Liver (tissue), 9 donors: Measurements from ENCODE around the gene PPP2R3B. TPM values are rescaled to one million over a fixed set of nuclear protein-coding genes. Genes with fewer than 3 reads are reported as not detected.

ENCODE experiments used
- DNase-seq: peaks from one replicate; pipeline ENCODE4 v3.0.0-alpha.2; 2017; ENCODE audit warnings: low spot score
- H3K27ac ChIP-seq, 2 donors: one replicate each; pipeline ENCODE4 v1.7.0; 2013; ENCODE audit warnings: inconsistent platforms in 2 of 2, low read length in 2 of 2, control low read depth in 1 of 2, low read depth in 1 of 2, mild to moderate bottlenecking in 1 of 2
- H3K27me3 ChIP-seq, 4 donors: one replicate each; pipeline versions ENCODE4 v1.6.1 to v1.7.0; 2013; ENCODE audit warnings: low read length in 3 of 4, inconsistent platforms in 1 of 4, mild to moderate bottlenecking in 1 of 4, moderate library complexity in 1 of 4; ENCODE audit not compliant: control insufficient read depth in 4 of 4, insufficient read depth in 4 of 4
- H3K36me3 ChIP-seq, 4 donors: one replicate each; pipeline versions ENCODE4 v1.6.1 to v1.7.0; 2013; ENCODE audit warnings: low read length in 3 of 4, mild to moderate bottlenecking in 3 of 4, low read depth in 1 of 4, moderate library complexity in 1 of 4; ENCODE audit not compliant: control insufficient read depth in 4 of 4, insufficient read depth in 3 of 4
- H3K4me1 ChIP-seq, 4 donors: one replicate each; pipeline versions ENCODE4 v1.6.1 to v1.7.0; 2013; ENCODE audit warnings: low read length in 3 of 4, mild to moderate bottlenecking in 3 of 4, moderate library complexity in 1 of 4; ENCODE audit not compliant: control insufficient read depth in 4 of 4, insufficient read depth in 4 of 4
- H3K4me3 ChIP-seq, 3 donors: one replicate each; pipeline versions ENCODE4 v1.6.1 to v1.7.0; 2013; ENCODE audit warnings: low read length in 3 of 3, control low read depth in 1 of 3, low read depth in 1 of 3, mild to moderate bottlenecking in 1 of 3
- H3K9ac ChIP-seq, 2 donors: one replicate each; pipeline ENCODE4 v1.7.0; 2013; ENCODE audit warnings: low read length in 2 of 2, mild to moderate bottlenecking in 2 of 2, moderate library complexity in 2 of 2, control low read depth in 1 of 2, low read depth in 1 of 2
- H3K9me3 ChIP-seq, 4 donors: one replicate each; pipeline versions ENCODE4 v1.6.1 to v1.7.0; 2013; ENCODE audit warnings: low read length in 3 of 4; ENCODE audit not compliant: control insufficient read depth in 4 of 4
- ATF3 ChIP-seq: IDR thresholded peaks from 2 replicates; pipeline ENCODE4 v1.6.1; 2016; ENCODE audit warnings: antibody characterized with exemption
- EGR1 ChIP-seq, 2 donors: IDR thresholded peaks; 2 replicates each; pipeline ENCODE4 v1.6.1; 2016 to 2018; ENCODE audit warnings: antibody characterized with exemption in 2 of 2, low read depth in 2 of 2
- FOXA1 ChIP-seq: IDR thresholded peaks from 2 replicates; pipeline ENCODE4 v1.6.1; 2016; ENCODE audit warnings: antibody characterized with exemption
- FOXA2 ChIP-seq: IDR thresholded peaks from 2 replicates; pipeline ENCODE4 v1.6.1; 2016; ENCODE audit warnings: antibody characterized with exemption
- HNF4A ChIP-seq, 2 donors: conservative IDR thresholded peaks; 2 replicates each; pipeline ENCODE4 v1.6.1; 2016; ENCODE audit warnings: antibody characterized with exemption in 2 of 2, mild to moderate bottlenecking in 2 of 2
- HNF4G ChIP-seq: IDR thresholded peaks from 2 replicates; pipeline ENCODE4 v1.6.1; 2016; ENCODE audit warnings: antibody characterized with exemption
- JUND ChIP-seq, 2 donors: IDR thresholded peaks; 2 replicates each; pipeline ENCODE4 v1.6.1; 2016; ENCODE audit warnings: antibody characterized with exemption in 2 of 2
- MAX ChIP-seq: IDR thresholded peaks from 2 replicates; pipeline ENCODE4 v1.6.1; 2016; ENCODE audit warnings: antibody characterized with exemption
- RAD21 ChIP-seq, 2 donors: IDR thresholded peaks; 2 replicates each; pipeline ENCODE4 v1.6.1; 2016; ENCODE audit warnings: antibody characterized with exemption in 2 of 2, mild to moderate bottlenecking in 2 of 2
- REST ChIP-seq: IDR thresholded peaks from 2 replicates; pipeline ENCODE4 v1.6.1; 2016; ENCODE audit warnings: antibody characterized with exemption, mild to moderate bottlenecking
- RXRA ChIP-seq, 2 donors: IDR thresholded peaks; 2 replicates each; pipeline ENCODE4 v1.6.1; 2017 to 2018; ENCODE audit warnings: antibody characterized with exemption in 2 of 2, mild to moderate bottlenecking in 1 of 2
- SP1 ChIP-seq: IDR thresholded peaks from 2 replicates; pipeline ENCODE4 v1.6.1; 2018; ENCODE audit warnings: antibody characterized with exemption, mild to moderate bottlenecking
- TAF1 ChIP-seq: conservative IDR thresholded peaks from 2 replicates; pipeline ENCODE4 v1.6.1; 2016; ENCODE audit warnings: antibody characterized with exemption, mild to moderate bottlenecking
- YY1 ChIP-seq: IDR thresholded peaks from 2 replicates; pipeline ENCODE4 v1.6.1; 2016; ENCODE audit warnings: antibody characterized with exemption, mild to moderate bottlenecking
- ZBTB33 ChIP-seq: IDR thresholded peaks from 2 replicates; pipeline ENCODE4 v1.6.1; 2016; ENCODE audit warnings: antibody characterized with exemption
- WGBS: extraction: QIAGEN DNeasy Blood & Tissue Kit; methylation state at CpG from one replicate; pipeline ENCODE4 v1.1.7; 2013; 5-methylcytosine and 5-hydroxymethylcytosine counted together
- polyA plus RNA-seq, 2 donors: library from polyadenylated mRNA; stranded (reverse) in 1 of 2; unstranded in 1 of 2; fragments of 200-250 nt in 1 of 2; fragments of >200 nt in 1 of 2; fragmentation: Nextera tagmentation in 1 of 2; extraction: Ambion mirVana in 1 of 2; gene quantifications; one replicate each; pipeline versions ENCODE4 v1.2.1 to v1.2.3, GENCODE V29; 2013 to 2015
- total RNA-seq, 2 donors: library from RNA; depleted of rRNA; stranded (reverse); fragments of >200 nt; gene quantifications; one replicate each; pipeline ENCODE4 v1.2.3, GENCODE V29; 2014
- donor health status: healthy.
- donor health status: healthy.
- donor health status: healthy.
- donor health status: healthy.
- donor health status: healthy.

Gene PPP2R3B
- total and polyA plus RNA-seq, 4 donors = 1.2 to 8.2 (median 4.3) TPM

- peaks cover 0 to 5% (median 1%) of the 10 kb centered on the region in 4 donors for H3K36me3 ChIP-seq
- H3K9me3 ChIP-seq = no peaks in the 10 kb centered on the region
- 87% methylated on average over 23 of the region's 23 CpGs for WGBS
- peaks cover 0 to 7% (median 2%) of the 10 kb centered on the region in 4 donors for H3K4me1 ChIP-seq
- H3K9ac ChIP-seq = no peak overlapping the region
- TF ChIP-seq SP1 (no peak), FOXA1 (no peak), ZBTB33 (no peak), YY1 (no peak), HNF4G (no peak), RXRA (IDR thresholded peaks at IDR 0.05) (no peak)
- H3K27me3 ChIP-seq = peaks cover 0 to 2% (median 0%) of the 10 kb centered on the region in 4 donors
- H3K27ac ChIP-seq = no peak overlapping the region
- H3K4me3 ChIP-seq = no peak overlapping the region
- no peak for DNase-seq
Measured at GRCh38 chrX:332496-332860, 54.2 kb downstream of the PPP2R3B start.

GRCh38 chrX:331825-332495 lies 54.7 kb downstream of the PPP2R3B start:
- Histone ChIP-seq H3K4me1 (peaks cover 0 to 7% (median 2%) of the 10 kb centered on the region in 4 donors), H3K27me3 (peaks cover 0 to 2% (median 0%) of the 10 kb centered on the region in 4 donors), H3K36me3 (peaks cover 0 to 5% (median 1%) of the 10 kb centered on the region in 4 donors), H3K9ac (no peak overlapping the region), H3K27ac (no peak overlapping the region), H3K4me3 (no peak overlapping the region), H3K9me3 (no peaks in the 10 kb centered on the region)
- TF ChIP-seq RXRA (IDR thresholded peaks at IDR 0.05) (no peak), MAX (no peak), FOXA1 (no peak), ZBTB33 (no peak), HNF4G (no peak), JUND (IDR thresholded peaks at IDR 0.05) (no peak), SP1 (no peak), YY1 (no peak), FOXA2 (no peak), RAD21 (IDR thresholded peaks at IDR 0.05) (no peak), TAF1 (no peak)
- DNase-seq = no peak
- WGBS = 59% methylated on average over 34 of the region's 35 CpGs

GRCh38 chrX:331151-331824 lies 55.4 kb downstream of the PPP2R3B start:
- DNase-seq = no peak
- Histone ChIP-seq H3K27ac (no peak overlapping the region), H3K36me3 (peaks cover 0 to 5% (median under 1%) of the 10 kb centered on the region in 4 donors), H3K9ac (no peak overlapping the region), H3K9me3 (no peaks in the 10 kb centered on the region), H3K4me1 (peaks cover 0 to 7% (median 2%) of the 10 kb centered on the region in 4 donors), H3K27me3 (peaks cover 0 to 2% (median 0%) of the 10 kb centered on the region in 4 donors), H3K4me3 (no peak overlapping the region)
- WGBS = 5% methylated on average over 51 of the region's 51 CpGs
- TF ChIP-seq REST (no peak), FOXA1 (no peak), HNF4A (conservative IDR thresholded peaks at IDR 0.05) (no peak), FOXA2 (no peak), ATF3 (no peak), YY1 (no peak), ZBTB33 (no peak), MAX (no peak), EGR1 (IDR thresholded peaks at IDR 0.05; ENCODE audit: low read depth in 2 of 2) (no peak), RXRA (IDR thresholded peaks at IDR 0.05) (no peak), HNF4G (no peak), JUND (IDR thresholded peaks at IDR 0.05) (no peak)
